ENCODE measurements around the gene GIPC1.

DNA sequence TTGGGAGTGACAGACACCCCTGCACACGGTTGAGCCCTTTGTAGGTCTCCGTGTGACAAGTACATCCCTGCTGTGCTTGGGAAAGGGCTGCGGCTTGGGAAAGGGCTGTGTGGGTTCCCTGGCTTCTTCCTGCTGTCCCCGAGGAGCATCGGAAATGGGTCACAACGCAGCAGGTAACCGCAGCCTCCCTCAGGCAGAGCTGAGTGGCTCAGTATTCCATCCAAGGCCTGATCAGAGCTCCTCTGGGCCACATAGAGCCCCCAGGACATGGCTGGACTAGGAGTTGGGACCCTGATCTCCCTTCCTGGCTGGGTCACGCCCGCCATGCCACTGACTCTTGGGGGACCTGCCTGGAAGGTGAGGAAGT lies 49.8 kb upstream of the GIPC1 start:
- TF ChIP-seq, protein P1, sequence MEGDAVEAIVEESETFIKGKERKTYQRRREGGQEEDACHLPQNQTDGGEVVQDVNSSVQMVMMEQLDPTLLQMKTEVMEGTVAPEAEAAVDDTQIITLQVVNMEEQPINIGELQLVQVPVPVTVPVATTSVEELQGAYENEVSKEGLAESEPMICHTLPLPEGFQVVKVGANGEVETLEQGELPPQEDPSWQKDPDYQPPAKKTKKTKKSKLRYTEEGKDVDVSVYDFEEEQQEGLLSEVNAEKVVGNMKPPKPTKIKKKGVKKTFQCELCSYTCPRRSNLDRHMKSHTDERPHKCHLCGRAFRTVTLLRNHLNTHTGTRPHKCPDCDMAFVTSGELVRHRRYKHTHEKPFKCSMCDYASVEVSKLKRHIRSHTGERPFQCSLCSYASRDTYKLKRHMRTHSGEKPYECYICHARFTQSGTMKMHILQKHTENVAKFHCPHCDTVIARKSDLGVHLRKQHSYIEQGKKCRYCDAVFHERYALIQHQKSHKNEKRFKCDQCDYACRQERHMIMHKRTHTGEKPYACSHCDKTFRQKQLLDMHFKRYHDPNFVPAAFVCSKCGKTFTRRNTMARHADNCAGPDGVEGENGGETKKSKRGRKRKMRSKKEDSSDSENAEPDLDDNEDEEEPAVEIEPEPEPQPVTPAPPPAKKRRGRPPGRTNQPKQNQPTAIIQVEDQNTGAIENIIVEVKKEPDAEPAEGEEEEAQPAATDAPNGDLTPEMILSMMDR (IDR thresholded peaks at IDR 0.05), result no peak
- no peak for TF ChIP-seq ZFX (IDR thresholded peaks at IDR 0.05; ENCODE audit: borderline replicate concordance)

Measured in 22Rv1 (cell line).